IMR-90 (cell line): ENCODE data around the gene SLC2A10. TPM values are rescaled to one million over a fixed set of nuclear protein-coding genes. Genes with fewer than 3 reads are reported as not detected.

Experiments used
- ATAC-seq: fragments of 200-7000 bp; cut with Tn5 transposase; 2 replicates; pipeline ENCODE4 v1.9.1; 2020; ENCODE audit warnings: low read depth, mild to moderate bottlenecking, moderate library complexity
- BruUV-seq: library from RNA; stranded (reverse); fragments of 400-500 nt; replicated peaks from 2 replicates; lab custom pipeline; 2021; lab: Mats Ljungman, UMichigan
- CTCF ChIA-PET: fragments of 300-600 bp; formaldehyde crosslinking; extraction: SDS; loops from one replicate; lab custom pipeline; 2021; ENCODE audit warnings: antibody characterized with exemption; lab: Yijun Ruan, JAX
- POLR2A ChIA-PET: fragments of 300-600 bp; sonication (Branson Sonifier 250); formaldehyde crosslinking; loops from one replicate; lab custom pipeline; 2022; ENCODE audit warnings: antibody characterized with exemption; ENCODE audit not compliant: unreplicated experiment; lab: Charles Lee
- DNase-seq: peaks from one replicate; pipeline ENCODE4 v3.0.0; 2013
- H2AFZ ChIP-seq: replicated peaks from 2 replicates; pipeline ENCODE3; 2013; ENCODE audit warnings: low read length, mild to moderate bottlenecking; ENCODE audit not compliant: poor library complexity
- H2AK5ac ChIP-seq: 2 replicates; pipeline ENCODE4 v1.6.1; 2013; ENCODE audit warnings: low read depth, low read length, inconsistent platforms
- H2AK9ac ChIP-seq: replicated peaks from 2 replicates; pipeline ENCODE3; 2013; ENCODE audit warnings: mild to moderate bottlenecking, low read depth, low read length, moderate library complexity; ENCODE audit not compliant: poor library complexity
- H2BK120ac ChIP-seq: 2 replicates; pipeline ENCODE4 v1.6.1; 2013; ENCODE audit warnings: low read depth, low read length, inconsistent platforms
- H2BK15ac ChIP-seq: 3 replicates; pipeline ENCODE4 v1.6.1; 2013; ENCODE audit warnings: low read depth, low read length, inconsistent platforms
- H2BK20ac ChIP-seq: 2 replicates; pipeline ENCODE4 v1.6.1; 2013; ENCODE audit warnings: low read depth, mild to moderate bottlenecking, inconsistent platforms, low read length, moderate library complexity
- H2BK5ac ChIP-seq: 2 replicates; pipeline ENCODE4 v1.6.1; 2013; ENCODE audit warnings: mild to moderate bottlenecking, low read depth, low read length, inconsistent platforms; ENCODE audit not compliant: poor library complexity, severe bottlenecking
- H3K14ac ChIP-seq: replicated peaks from 2 replicates; pipeline ENCODE4 v1.6.1; 2013; ENCODE audit warnings: low read depth, low read length, inconsistent platforms
- H3K18ac ChIP-seq: 2 replicates; pipeline ENCODE4 v1.6.1; 2013; ENCODE audit warnings: low read depth, low read length, control low read depth
- H3K23ac ChIP-seq: 2 replicates; pipeline ENCODE4 v1.6.1; 2013; ENCODE audit warnings: low read depth, low read length, inconsistent platforms
- H3K27ac ChIP-seq: 2 replicates; pipeline ENCODE4 v1.5.1; 2013; ENCODE audit warnings: mild to moderate bottlenecking, control low read depth, low read length; ENCODE audit not compliant: insufficient read depth
- H3K27me3 ChIP-seq: 2 replicates; pipeline ENCODE4 v1.6.1; 2013; ENCODE audit warnings: low read length; ENCODE audit not compliant: control insufficient read depth, insufficient read depth
- H3K36me3 ChIP-seq: 2 replicates; pipeline ENCODE4 v1.6.1; 2013; ENCODE audit warnings: low read length, mixed read lengths; ENCODE audit not compliant: control insufficient read depth, insufficient read depth
- H3K4ac ChIP-seq: 2 replicates; pipeline ENCODE4 v1.6.1; 2013; ENCODE audit warnings: low read depth, low read length, inconsistent platforms
- H3K4me1 ChIP-seq: 2 replicates; pipeline ENCODE4 v1.6.1; 2013; ENCODE audit warnings: low read length, mixed read lengths; ENCODE audit not compliant: control insufficient read depth, insufficient read depth
- H3K4me2 ChIP-seq: 2 replicates; pipeline ENCODE4 v1.6.1; 2013; ENCODE audit warnings: low read depth, mild to moderate bottlenecking, control low read depth, low read length, moderate library complexity
- H3K4me3 ChIP-seq: 2 replicates; pipeline ENCODE4 v1.5.1; 2013; ENCODE audit warnings: low read depth, mild to moderate bottlenecking, control low read depth, low read length, moderate library complexity; ENCODE audit not compliant: insufficient read depth
- H3K56ac ChIP-seq: 2 replicates; pipeline ENCODE4 v1.6.1; 2013; ENCODE audit warnings: low read length, inconsistent platforms; ENCODE audit not compliant: insufficient read depth; ENCODE audit errors: extremely low read depth
- H3K79me1 ChIP-seq, 2 experiments: 2 replicates each; pipeline ENCODE4 v1.6.1; 2013; ENCODE audit warnings: low read length in 2 of 2, inconsistent platforms in 1 of 2, low read depth in 1 of 2
- H3K9ac ChIP-seq: 2 replicates; pipeline ENCODE4 v1.6.1; 2013; ENCODE audit warnings: low read depth, low read length, control low read depth
- H3K9me1 ChIP-seq: 2 replicates; pipeline ENCODE4 v1.6.1; 2013; ENCODE audit warnings: low read length, inconsistent platforms; ENCODE audit not compliant: insufficient read depth
- H3K9me3 ChIP-seq: 2 replicates; pipeline ENCODE4 v1.6.1; 2013; ENCODE audit warnings: low read length; ENCODE audit not compliant: control insufficient read depth, insufficient read depth
- H4K20me1 ChIP-seq: 2 replicates; pipeline ENCODE4 v1.6.1; 2013; ENCODE audit warnings: low read length, inconsistent platforms; ENCODE audit not compliant: insufficient read depth
- H4K5ac ChIP-seq: 2 replicates; pipeline ENCODE4 v1.6.1; 2013; ENCODE audit warnings: mild to moderate bottlenecking, low read depth, low read length, control low read depth
- H4K8ac ChIP-seq, 2 experiments: 2 replicates each; pipeline ENCODE4 v1.6.1; 2013; ENCODE audit warnings: low read depth in 2 of 2, low read length in 2 of 2, control low read depth in 1 of 2, inconsistent platforms in 1 of 2
- H4K91ac ChIP-seq: 2 replicates; pipeline ENCODE4 v1.6.1; 2013; ENCODE audit warnings: low read depth, low read length, inconsistent platforms; ENCODE audit not compliant: insufficient read depth
- BHLHE40 ChIP-seq: fragments of 150-350 bp; IDR thresholded peaks from 2 replicates; pipeline ENCODE4 v1.6.1; 2016; ENCODE audit warnings: mild to moderate bottlenecking, low read depth, low read length
- CHD1 ChIP-seq: IDR thresholded peaks from 2 replicates; pipeline ENCODE4 v1.6.1; 2012; ENCODE audit warnings: low read depth, low read length, improper control_type of control experiment
- CTCF ChIP-seq: conservative IDR thresholded peaks from 2 replicates; pipeline ENCODE4 v1.5.1; 2012; ENCODE audit warnings: mild to moderate bottlenecking, low read depth, low read length, improper control_type of control experiment
- ELK1 ChIP-seq: fragments of 150-350 bp; IDR thresholded peaks from 2 replicates; pipeline ENCODE4 v1.6.1; 2016; ENCODE audit warnings: low read depth, mild to moderate bottlenecking, low read length, moderate library complexity, borderline replicate concordance
- FOS ChIP-seq: fragments of 150-350 bp; IDR thresholded peaks from 2 replicates; pipeline ENCODE4 v1.6.1; 2016; ENCODE audit warnings: low read depth, low read length
- MAFK ChIP-seq: IDR thresholded peaks from 2 replicates; pipeline ENCODE4 v1.6.1; 2012; ENCODE audit warnings: low read depth, low read length, improper control_type of control experiment
- MAZ ChIP-seq: IDR thresholded peaks from 2 replicates; pipeline ENCODE4 v1.6.1; 2012; ENCODE audit warnings: low read depth, mild to moderate bottlenecking, low read length, improper control_type of control experiment, moderate library complexity, borderline replicate concordance
- NFE2L2 ChIP-seq: fragments of 150-350 bp; IDR thresholded peaks from 2 replicates; pipeline ENCODE4 v1.6.1; 2016; ENCODE audit warnings: low read depth, mild to moderate bottlenecking, low read length
- POLR2A ChIP-seq: IDR thresholded peaks from 2 replicates; pipeline ENCODE4 v1.6.1; 2012; ENCODE audit warnings: mild to moderate bottlenecking, low read depth, low read length
- RAD21 ChIP-seq: IDR thresholded peaks from 2 replicates; pipeline ENCODE4 v1.6.1; 2012; ENCODE audit warnings: low read length, improper control_type of control experiment
- RCOR1 ChIP-seq: IDR thresholded peaks from 2 replicates; pipeline ENCODE4 v1.6.1; 2012; ENCODE audit warnings: mild to moderate bottlenecking, low read length, improper control_type of control experiment; ENCODE audit not compliant: insufficient replicate concordance
- RFX5 ChIP-seq: IDR thresholded peaks from 2 replicates; pipeline ENCODE4 v1.8.0; 2012; ENCODE audit warnings: low read depth, mild to moderate bottlenecking, low read length, moderate library complexity
- SMC3 ChIP-seq: fragments of 150-350 bp; IDR thresholded peaks from 2 replicates; pipeline ENCODE4 v1.6.1; 2016; ENCODE audit warnings: low read depth, mild to moderate bottlenecking, antibody characterized with exemption, low read length, moderate library complexity
- USF2 ChIP-seq: fragments of 150-350 bp; IDR thresholded peaks from 2 replicates; pipeline ENCODE4 v1.6.1; 2017; ENCODE audit warnings: mild to moderate bottlenecking, antibody characterized with exemption, low read length, low read depth
- WGBS, 2 experiments: methylation state at CpG; one replicate each; pipeline versions ENCODE4 v1.1.5 to v1.1.7; 2013; ENCODE audit warnings: missing lambda C conversion rate in 2 of 2; ENCODE audit not compliant: insufficient read length in 1 of 2; ENCODE audit errors: extremely low coverage in 2 of 2; 5-methylcytosine and 5-hydroxymethylcytosine counted together
- dilution Hi-C: fragments of 300-500 bp; cut with HindIII; formaldehyde crosslinking; loops from one replicate; pipeline ENCODE4 v1.14.3; 2018; ENCODE audit warnings: low sequenced_read_pairs; ENCODE audit not compliant: unreplicated experiment
- in situ Hi-C: fragments of 300-500 bp; cut with MboI; formaldehyde crosslinking; loops from 3 replicates; pipeline ENCODE4 v1.14.3; 2019; ENCODE audit warnings: low sequenced_read_pairs, inconsistent platforms, mixed read lengths
- intact Hi-C: fragments of 100-400 bp; cut with micrococcal nuclease; formaldehyde crosslinking; loops from 2 replicates; pipeline ENCODE4 v1.10.0; 2022
- polyA plus RNA-seq, 3 experiments: library from polyadenylated mRNA; depleted of rRNA; stranded (reverse); fragments of >200 nt; gene quantifications; 2 replicates each; pipeline ENCODE4 v1.2.3, GENCODE V29; 2012; ENCODE audit warnings: low replicate concordance in 1 of 3
- total RNA-seq: library from RNA; depleted of rRNA; stranded (reverse); fragments of >200 nt; gene quantifications from 2 replicates; pipeline ENCODE4 v1.2.3, GENCODE V29; 2012

SLC2A10 gene
- total and polyA plus RNA-seq, 2 of the 4 experiments (the other 2 are of a cell fraction) = 15.2 to 22.0 TPM

GRCh38 chr20:46682063-46682821 is 27.2 kb upstream of the SLC2A10 start:
- in situ Hi-C loops = loop anchor here (5.0 kb wide), 1 partner anchor 160 kb away; no protein-coding TSS in a partner anchor
- no peak overlapping the region for H3K4me3 ChIP-seq

More at GRCh38 chr20:46682063-46682821, 27.2 kb upstream of the SLC2A10 start:
- Histone ChIP-seq H3K9ac (no peak overlapping the region; the same call in 1 of the 2 replicates), H2BK5ac (no peak overlapping the region), H3K4ac (no peak overlapping the region), H3K79me1 (peaks cover 30 to 71% of the 10 kb centered on the region in 2 experiments), H3K27ac (no peak overlapping the region), H3K9me3 (no peaks in the 10 kb centered on the region), H3K56ac (no peak overlapping the region), H4K91ac (no peak overlapping the region), H3K9me1 (peaks cover 7% of the 10 kb centered on the region; the same call in 1 of the 2 replicates), H4K5ac (no peak overlapping the region), H2AFZ (no peak overlapping the region), H3K27me3 (no peaks in the 10 kb centered on the region), H3K23ac (no peak overlapping the region), H2AK5ac (no peak overlapping the region), H2BK20ac (no peak overlapping the region), H3K18ac (no peak overlapping the region), H3K36me3 (peaks cover 9% of the 10 kb centered on the region), H3K4me2 (peak overlapping the region; percentile 92; the same call in 1 of the 2 replicates), H2AK9ac (no peak overlapping the region), H2BK15ac (no peak overlapping the region), H3K14ac (no peak overlapping the region), H3K4me1 (peaks cover 10% of the 10 kb centered on the region), H4K8ac (no peak overlapping the region), H2BK120ac (no peak overlapping the region), H4K20me1 (peaks cover 17% of the 10 kb centered on the region; the same call in 1 of the 2 replicates)
- BruUV-seq = no TSS peak
- DNase-seq (no peak), ATAC-seq (no peak)
- ChIA-PET POLR2A (no interaction called here), CTCF (no interaction called here)
- no peak for TF ChIP-seq RFX5
- no peak for TF ChIP-seq MAZ
- TF ChIP-seq SMC3 = no peak
- TF ChIP-seq CTCF = no peak
- no peak for TF ChIP-seq RAD21
- TF ChIP-seq MAFK = no peak
- TF ChIP-seq USF2 = no peak
- TF ChIP-seq RCOR1 = no peak
- no peak for TF ChIP-seq CHD1
- no peak for TF ChIP-seq NFE2L2
- TF ChIP-seq POLR2A = no peak
- no peak for TF ChIP-seq FOS
- TF ChIP-seq ELK1 = no peak
- TF ChIP-seq BHLHE40 = no peak
- dilution Hi-C loops = no loop called here
- 81% methylated on average over 3 of the region's 9 CpGs; no CpG with 5 or more reads in 1 of the 2 experiments for WGBS, 2 experiments
- intact Hi-C loops = loop anchor here (5.0 kb wide), 1 partner anchor 125 kb away; no protein-coding TSS in a partner anchor
